HG03064 (cell line): Measurements from ENCODE around the gene DPY19L2.
"Not testable (repeated sequence)": the region's sequence is repeated elsewhere in the genome, so short reads cannot be mapped to it uniquely, and the experiment has no call there.

Experiments used
- ATAC-seq: cut with Tn5 transposase; IDR thresholded peaks from one replicate; pipeline ENCODE4 v1.9.1; 2021; ENCODE audit warnings: low read depth; ENCODE audit not compliant: unreplicated experiment

Gene DPY19L2

DNA sequence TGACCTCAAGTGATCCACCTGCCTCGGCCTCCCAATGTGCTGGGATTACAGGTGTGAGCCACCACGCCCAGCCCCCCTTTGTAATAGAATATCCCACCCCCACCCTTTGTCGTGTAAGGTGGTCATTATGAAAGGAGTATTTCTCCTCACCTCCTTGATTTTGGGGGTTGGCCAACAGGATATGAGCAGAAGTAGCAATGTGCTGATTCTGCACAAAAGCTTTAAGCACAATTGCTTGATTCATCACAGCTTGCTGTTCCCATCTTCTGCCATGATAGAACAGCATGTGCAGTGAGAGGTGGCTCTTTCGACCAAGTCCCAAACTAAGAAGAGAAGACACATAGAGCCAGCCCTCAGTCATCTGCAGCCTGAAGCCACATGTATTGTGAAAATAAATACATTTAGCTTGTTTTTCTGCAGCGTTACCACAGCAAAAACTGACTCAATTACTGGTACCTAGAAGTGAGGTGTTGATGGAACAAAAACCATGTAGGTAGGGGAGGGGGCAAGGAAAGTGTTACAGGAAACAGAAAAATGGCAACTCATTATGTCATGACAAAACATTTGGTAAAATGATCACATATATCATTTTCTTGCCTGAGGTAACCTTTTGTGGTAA lies 122.9 kb downstream of the DPY19L2 start:
- not testable (repeated sequence) for ATAC-seq

GRCh38 chr12:63538656-63539055 lies 129.6 kb downstream of the DPY19L2 start:
- ATAC-seq = not testable (repeated sequence)

- ATAC-seq = not testable (repeated sequence)
Measured at GRCh38 chr12:63537838-63538237, 130.5 kb downstream of the DPY19L2 start.

DNA sequence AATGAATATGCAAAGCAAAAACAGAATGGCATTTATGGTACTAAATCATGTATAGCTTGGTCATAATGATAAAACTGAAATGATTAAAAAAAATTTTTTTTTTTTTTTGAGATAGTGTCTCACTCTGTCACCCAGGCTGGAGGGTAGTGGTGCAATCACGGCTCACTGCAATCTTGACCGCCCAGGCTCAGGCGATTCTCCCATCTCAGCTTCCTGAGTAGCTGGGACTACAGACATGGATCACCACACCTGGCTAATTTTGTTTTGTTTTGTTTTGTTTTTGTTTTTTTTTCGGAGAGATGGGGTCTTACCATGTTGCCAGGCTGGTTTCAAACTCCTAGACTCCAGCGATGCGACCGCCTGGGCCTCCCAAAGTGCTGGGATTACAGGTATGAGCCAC lies 138.7 kb downstream of the DPY19L2 start:
- ATAC-seq = not testable (repeated sequence)

DNA sequence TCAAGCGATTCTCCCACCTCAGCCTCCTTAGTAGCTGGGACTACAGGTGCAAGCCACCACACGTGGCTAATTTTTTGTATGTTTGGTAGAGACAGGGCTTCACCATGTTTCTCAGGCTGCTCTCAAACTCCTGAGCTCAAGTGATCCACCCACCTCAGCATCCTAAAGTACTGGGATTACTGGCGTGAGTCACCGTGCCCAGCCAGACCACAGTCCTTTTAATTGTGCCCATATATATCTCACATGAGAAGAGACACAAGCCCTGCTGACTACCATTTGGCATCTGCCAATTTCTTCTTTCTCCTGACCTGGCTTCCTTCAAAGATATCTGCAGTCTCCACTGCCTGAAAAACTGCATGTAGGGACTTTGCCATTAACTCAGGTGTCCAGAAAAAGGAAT lies 142.5 kb downstream of the DPY19L2 start:
- no peak for ATAC-seq

DNA sequence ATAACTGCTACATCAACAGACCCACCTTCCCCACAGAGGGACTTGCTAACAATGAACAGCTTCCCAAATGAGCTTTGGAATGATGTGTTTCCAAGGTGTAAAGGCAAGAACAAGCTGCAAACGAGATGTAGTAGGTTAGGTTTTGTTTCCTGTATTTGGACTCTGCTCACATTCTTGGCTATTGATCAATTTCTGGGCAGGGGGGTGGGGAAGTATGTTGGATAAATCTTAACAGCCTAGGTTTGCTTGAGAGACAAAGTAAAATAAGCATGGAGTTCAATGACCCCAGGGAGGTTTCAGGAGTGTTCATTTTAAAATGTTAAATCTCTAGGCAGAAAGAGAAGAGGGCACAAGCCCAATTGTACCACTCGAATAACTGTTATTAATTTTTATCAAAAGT lies 146.6 kb downstream of the DPY19L2 start:
- no peak for ATAC-seq
